Osteocyte (in vitro differentiated cells): ENCODE results near the gene ACTL7B. TPM values are rescaled to one million over a fixed set of nuclear protein-coding genes. Genes with fewer than 3 reads are reported as not detected.
"Not testable (repeated sequence)": the region's sequence is repeated elsewhere in the genome, so short reads cannot be mapped to it uniquely, and the experiment has no call there.

Experiments
- DNase-seq: peaks from one replicate; pipeline ENCODE4 v3.0.0; 2021; ENCODE audit warnings: mixed read lengths; ENCODE audit not compliant: unreplicated experiment; ENCODE audit errors: extremely low spot score
- H3K27ac Mint-ChIP-seq: one replicate; pipeline ENCODE4 v1.8.0; 2021; ENCODE audit warnings: mild to moderate bottlenecking, mixed read lengths; ENCODE audit not compliant: unreplicated experiment
- H3K27me3 Mint-ChIP-seq: one replicate; pipeline ENCODE4 v1.8.0; 2021; ENCODE audit warnings: mixed read lengths; ENCODE audit not compliant: unreplicated experiment
- H3K36me3 Mint-ChIP-seq: one replicate; pipeline ENCODE4 v1.8.0; 2021; ENCODE audit warnings: mixed read lengths; ENCODE audit not compliant: unreplicated experiment
- H3K4me1 Mint-ChIP-seq: one replicate; pipeline ENCODE4 v1.8.0; 2021; ENCODE audit warnings: mixed read lengths; ENCODE audit not compliant: unreplicated experiment
- H3K4me3 Mint-ChIP-seq: one replicate; pipeline ENCODE4 v1.8.0; 2021; ENCODE audit warnings: mild to moderate bottlenecking, moderate library complexity, mixed read lengths; ENCODE audit not compliant: unreplicated experiment
- H3K9me3 Mint-ChIP-seq: one replicate; pipeline ENCODE4 v1.8.0; 2021; ENCODE audit warnings: mixed read lengths; ENCODE audit not compliant: unreplicated experiment
- CTCF ChIP-seq: fragments of 200-600 bp; sonication (generic); IDR thresholded peaks from 2 replicates; pipeline ENCODE4 v1.5.0; 2021; ENCODE audit warnings: antibody characterized with exemption, mild to moderate bottlenecking, moderate library complexity
- total RNA-seq: library from RNA; stranded (reverse); gene quantifications from 2 replicates; pipeline ENCODE4 v1.2.1, GENCODE V29; 2021

Gene ACTL7B
- total RNA-seq, 1 donor from 2014 or later = not detected

- no peak overlapping the region for H3K27ac Mint-ChIP-seq
Observed at GRCh38 chr9:108850293-108850897, 5.4 kb downstream of the ACTL7B start.

DNA sequence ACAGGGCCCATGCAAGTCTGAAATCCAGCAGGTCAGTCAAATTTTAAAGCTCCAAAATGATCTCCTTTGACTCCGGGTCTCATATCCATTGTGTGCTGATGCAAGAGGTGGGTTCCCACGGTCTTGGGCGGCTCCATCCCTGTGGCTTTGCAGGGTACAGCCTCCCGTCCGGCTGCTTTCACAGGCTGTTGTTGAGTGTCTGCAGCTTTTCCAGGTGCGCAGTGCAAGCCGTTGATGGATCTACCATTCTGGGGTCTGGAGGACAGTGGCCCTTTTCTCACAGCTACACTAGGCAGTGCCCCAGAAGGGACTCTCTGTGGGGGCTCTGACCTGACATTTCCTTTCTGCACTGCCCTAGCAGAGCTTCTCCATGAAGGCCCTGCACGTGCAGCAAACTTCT, 7.5 kb downstream of the ACTL7B start:
- not testable (repeated sequence) for H3K4me3 Mint-ChIP-seq, H3K36me3 Mint-ChIP-seq, H3K27me3 Mint-ChIP-seq, H3K27ac Mint-ChIP-seq, H3K4me1 Mint-ChIP-seq, DNase-seq, H3K9me3 Mint-ChIP-seq

More at GRCh38 chr9:108850293-108850897, 5.4 kb downstream of the ACTL7B start:
- Mint-ChIP-seq H3K36me3 (no peaks in the 10 kb centered on the region), H3K27me3 (no peaks in the 10 kb centered on the region), H3K4me3 (no peak overlapping the region), H3K4me1 (no peaks in the 10 kb centered on the region), H3K9me3 (no peaks in the 10 kb centered on the region)
- TF ChIP-seq CTCF = peak; percentile 51
- DNase-seq = no peak

- Mint-ChIP-seq H3K4me1 (peaks cover 4% of the 10 kb centered on the region), H3K27ac (no peak overlapping the region), H3K9me3 (no peaks in the 10 kb centered on the region), H3K36me3 (no peaks in the 10 kb centered on the region), H3K27me3 (peaks cover 3% of the 10 kb centered on the region), H3K4me3 (no peak overlapping the region)
- TF ChIP-seq CTCF = no peak
- DNase-seq = no peak
Observed at GRCh38 chr9:108845947-108846346, 9.8 kb downstream of the ACTL7B start.

- Mint-ChIP-seq H3K27me3 (peaks cover 3% of the 10 kb centered on the region), H3K36me3 (no peaks in the 10 kb centered on the region), H3K9me3 (no peaks in the 10 kb centered on the region), H3K4me3 (no peak overlapping the region), H3K27ac (no peak overlapping the region), H3K4me1 (peaks cover 4% of the 10 kb centered on the region)
- no peak for TF ChIP-seq CTCF
- DNase-seq = no peak
Observed at GRCh38 chr9:108845507-108845906, 10.3 kb downstream of the ACTL7B start.

DNA sequence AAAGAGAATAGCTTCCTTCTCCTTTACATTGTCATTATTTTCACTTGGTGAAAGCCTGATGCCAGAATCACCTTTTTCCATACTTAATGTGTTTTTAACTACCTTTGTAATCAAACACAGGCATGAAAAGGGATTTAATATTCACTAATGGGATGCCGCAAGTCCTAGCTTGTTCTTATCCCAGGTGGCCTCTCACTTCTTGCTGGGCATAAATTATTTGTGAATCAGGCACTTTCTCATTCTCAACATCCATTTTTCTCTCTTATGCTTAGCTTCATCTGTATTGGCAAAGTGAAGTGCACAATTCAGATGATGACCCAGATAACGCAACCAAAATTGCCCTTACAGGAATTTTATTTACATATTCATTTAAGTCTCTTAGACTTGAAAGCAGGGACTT, 10.9 kb downstream of the ACTL7B start:
- Mint-ChIP-seq H3K4me1 (peaks cover 4% of the 10 kb centered on the region), H3K9me3 (no peaks in the 10 kb centered on the region), H3K36me3 (no peaks in the 10 kb centered on the region), H3K27me3 (peaks cover 3% of the 10 kb centered on the region), H3K4me3 (no peak overlapping the region), H3K27ac (no peak overlapping the region)
- no peak for TF ChIP-seq CTCF
- no peak for DNase-seq

DNA sequence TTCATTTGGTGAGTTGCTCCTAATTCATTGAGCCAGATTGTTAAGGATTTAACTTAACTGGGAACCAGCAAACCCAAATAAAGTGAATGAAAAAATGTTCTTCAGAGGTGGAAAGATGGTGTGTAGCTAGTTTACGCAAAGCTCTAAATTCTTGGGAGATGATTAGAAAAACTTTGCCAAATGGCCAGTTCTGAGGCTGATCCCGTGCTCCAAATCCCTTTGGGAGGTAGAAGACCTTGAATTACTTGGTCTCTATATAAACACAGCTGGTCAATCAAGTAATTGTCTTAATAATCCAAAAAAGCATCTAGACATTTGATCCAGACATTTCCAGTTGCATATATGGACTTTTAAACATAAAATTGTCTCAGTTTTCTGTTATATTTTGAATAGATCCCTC, 11.4 kb downstream of the ACTL7B start:
- H3K27ac Mint-ChIP-seq = no peak overlapping the region
- no peak overlapping the region for H3K4me3 Mint-ChIP-seq
- H3K9me3 Mint-ChIP-seq = no peaks in the 10 kb centered on the region
- H3K36me3 Mint-ChIP-seq = no peaks in the 10 kb centered on the region
- DNase-seq = no peak
- H3K4me1 Mint-ChIP-seq = peaks cover 4% of the 10 kb centered on the region
- no peak for TF ChIP-seq CTCF
- peaks cover 3% of the 10 kb centered on the region for H3K27me3 Mint-ChIP-seq
